ENCODE measurements around the gene LSAMP.

DNA sequence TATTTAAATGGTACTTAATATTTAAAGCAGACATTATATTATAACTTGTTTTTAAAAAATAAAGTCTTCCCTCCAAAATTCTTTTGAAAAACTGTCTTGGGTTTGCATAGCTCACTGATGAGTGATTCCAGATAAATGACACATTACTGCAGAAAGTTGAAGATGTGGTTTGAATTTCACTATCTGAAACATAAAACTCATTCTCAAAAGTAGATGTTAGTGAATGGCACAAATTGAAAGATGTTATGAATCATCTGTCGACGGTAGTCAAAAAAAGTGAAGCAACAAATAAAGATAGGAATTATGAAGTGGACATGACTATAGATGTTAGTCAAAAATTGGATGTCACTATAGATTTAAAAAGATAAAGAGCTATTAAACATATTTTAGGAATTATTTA lies 541.4 kb downstream of the LSAMP start:
- TF ChIP-seq, protein P1, sequence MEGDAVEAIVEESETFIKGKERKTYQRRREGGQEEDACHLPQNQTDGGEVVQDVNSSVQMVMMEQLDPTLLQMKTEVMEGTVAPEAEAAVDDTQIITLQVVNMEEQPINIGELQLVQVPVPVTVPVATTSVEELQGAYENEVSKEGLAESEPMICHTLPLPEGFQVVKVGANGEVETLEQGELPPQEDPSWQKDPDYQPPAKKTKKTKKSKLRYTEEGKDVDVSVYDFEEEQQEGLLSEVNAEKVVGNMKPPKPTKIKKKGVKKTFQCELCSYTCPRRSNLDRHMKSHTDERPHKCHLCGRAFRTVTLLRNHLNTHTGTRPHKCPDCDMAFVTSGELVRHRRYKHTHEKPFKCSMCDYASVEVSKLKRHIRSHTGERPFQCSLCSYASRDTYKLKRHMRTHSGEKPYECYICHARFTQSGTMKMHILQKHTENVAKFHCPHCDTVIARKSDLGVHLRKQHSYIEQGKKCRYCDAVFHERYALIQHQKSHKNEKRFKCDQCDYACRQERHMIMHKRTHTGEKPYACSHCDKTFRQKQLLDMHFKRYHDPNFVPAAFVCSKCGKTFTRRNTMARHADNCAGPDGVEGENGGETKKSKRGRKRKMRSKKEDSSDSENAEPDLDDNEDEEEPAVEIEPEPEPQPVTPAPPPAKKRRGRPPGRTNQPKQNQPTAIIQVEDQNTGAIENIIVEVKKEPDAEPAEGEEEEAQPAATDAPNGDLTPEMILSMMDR (IDR thresholded peaks at IDR 0.05): no peak
- no peak for TF ChIP-seq POLR2A (IDR thresholded peaks at IDR 0.05; ENCODE audit: low read depth)
- TF ChIP-seq POLR2AphosphoS5 (IDR thresholded peaks at IDR 0.05): no peak

All from esophagus muscularis mucosa (tissue), 3 donors.